Brain microvascular endothelial cell (primary cell): ENCODE results near the gene TRIM42.

Experiments
- DNase-seq: peaks from one replicate; pipeline ENCODE4 v3.0.0-alpha.2; 2020
- H3K27ac ChIP-seq: fragments of 250-450 bp; sonication (Bioruptor Pico); 2 replicates; pipeline ENCODE4 v1.5.1; 2020; ENCODE audit warnings: mild to moderate bottlenecking, moderate library complexity
- H3K27me3 ChIP-seq: fragments of 250-450 bp; sonication (Bioruptor Pico); replicated peaks from 2 replicates; pipeline ENCODE4 v1.5.1; 2020; ENCODE audit warnings: mild to moderate bottlenecking
- H3K36me3 ChIP-seq: fragments of 250-450 bp; sonication (Bioruptor Pico); replicated peaks from 2 replicates; pipeline ENCODE4 v1.5.1; 2020; ENCODE audit warnings: mild to moderate bottlenecking
- H3K4me3 ChIP-seq: 2 replicates; pipeline ENCODE4 v1.5.1; 2011; ENCODE audit warnings: low read depth, mild to moderate bottlenecking, control low read depth, low read length, moderate library complexity
- in situ Hi-C: cut with HindIII; loops from 2 replicates; pipeline ENCODE4 v1.10.0; 2017; ENCODE audit warnings: low sequenced_read_pairs, low pct_ligation_motif_present
- TF ChIP-seq, protein P1 (sequence below): IDR thresholded peaks from 2 replicates; pipeline ENCODE4 v1.5.1; 2011; ENCODE audit warnings: low read depth, mild to moderate bottlenecking, moderate library complexity, low read length, control low read depth, inconsistent platforms; ENCODE audit errors: missing control alignments

TRIM42 gene

GRCh38 chr3:140636406-140637138 lies 41.3 kb upstream of the TRIM42 start:
- TF ChIP-seq, protein P1, sequence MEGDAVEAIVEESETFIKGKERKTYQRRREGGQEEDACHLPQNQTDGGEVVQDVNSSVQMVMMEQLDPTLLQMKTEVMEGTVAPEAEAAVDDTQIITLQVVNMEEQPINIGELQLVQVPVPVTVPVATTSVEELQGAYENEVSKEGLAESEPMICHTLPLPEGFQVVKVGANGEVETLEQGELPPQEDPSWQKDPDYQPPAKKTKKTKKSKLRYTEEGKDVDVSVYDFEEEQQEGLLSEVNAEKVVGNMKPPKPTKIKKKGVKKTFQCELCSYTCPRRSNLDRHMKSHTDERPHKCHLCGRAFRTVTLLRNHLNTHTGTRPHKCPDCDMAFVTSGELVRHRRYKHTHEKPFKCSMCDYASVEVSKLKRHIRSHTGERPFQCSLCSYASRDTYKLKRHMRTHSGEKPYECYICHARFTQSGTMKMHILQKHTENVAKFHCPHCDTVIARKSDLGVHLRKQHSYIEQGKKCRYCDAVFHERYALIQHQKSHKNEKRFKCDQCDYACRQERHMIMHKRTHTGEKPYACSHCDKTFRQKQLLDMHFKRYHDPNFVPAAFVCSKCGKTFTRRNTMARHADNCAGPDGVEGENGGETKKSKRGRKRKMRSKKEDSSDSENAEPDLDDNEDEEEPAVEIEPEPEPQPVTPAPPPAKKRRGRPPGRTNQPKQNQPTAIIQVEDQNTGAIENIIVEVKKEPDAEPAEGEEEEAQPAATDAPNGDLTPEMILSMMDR, result no peak
- H3K4me3 ChIP-seq, result no peak overlapping the region
- in situ Hi-C loops, result no loop called here

GRCh38 chr3:140651287-140651686 lies 26.6 kb upstream of the TRIM42 start:
- no peak for DNase-seq
- Histone ChIP-seq H3K27ac (no peak overlapping the region), H3K4me3 (no peak overlapping the region), H3K36me3 (no peaks in the 10 kb centered on the region), H3K27me3 (no peaks in the 10 kb centered on the region)
- TF ChIP-seq, protein P1, result no peak
- in situ Hi-C loops, result no loop called here

More at GRCh38 chr3:140636406-140637138, 41.3 kb upstream of the TRIM42 start:
- Histone ChIP-seq H3K36me3 (no peaks in the 10 kb centered on the region), H3K27ac (no peak overlapping the region), H3K27me3 (no peaks in the 10 kb centered on the region)
- no peak for DNase-seq

GRCh38 chr3:140655678-140656077 lies 22.2 kb upstream of the TRIM42 start:
- TF ChIP-seq, protein P1, result no peak
- H3K4me3 ChIP-seq, result no peak overlapping the region
- H3K36me3 ChIP-seq, result no peaks in the 10 kb centered on the region
- no peak overlapping the region for H3K27ac ChIP-seq
- DNase-seq, result no peak
- H3K27me3 ChIP-seq, result no peaks in the 10 kb centered on the region
- in situ Hi-C loops, result no loop called here

DNA sequence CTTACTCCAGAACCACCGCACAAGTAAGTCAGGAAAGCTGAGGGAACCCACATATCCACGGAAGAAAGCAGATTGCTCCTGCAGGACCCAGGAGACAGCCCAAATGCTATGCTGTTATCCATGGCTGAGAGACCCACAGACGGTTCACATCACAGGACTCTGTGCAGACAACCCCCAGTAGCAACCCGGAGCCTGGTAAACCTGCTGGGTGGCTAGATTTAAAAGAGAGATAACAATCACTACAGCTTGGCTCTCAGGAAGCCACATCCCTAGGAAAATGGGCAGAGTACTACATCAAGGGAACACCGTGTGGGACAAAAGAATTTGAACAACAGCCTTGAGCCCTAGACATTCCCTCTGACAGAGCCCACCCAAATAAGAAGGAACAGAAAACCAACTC lies 13.8 kb upstream of the TRIM42 start:
- no peak overlapping the region for H3K4me3 ChIP-seq
- DNase-seq, result no peak
- H3K36me3 ChIP-seq, result no peaks in the 10 kb centered on the region
- in situ Hi-C loops, result no loop called here
- no peak overlapping the region for H3K27ac ChIP-seq
- TF ChIP-seq, protein P1, result no peak
- H3K27me3 ChIP-seq, result no peaks in the 10 kb centered on the region

DNA sequence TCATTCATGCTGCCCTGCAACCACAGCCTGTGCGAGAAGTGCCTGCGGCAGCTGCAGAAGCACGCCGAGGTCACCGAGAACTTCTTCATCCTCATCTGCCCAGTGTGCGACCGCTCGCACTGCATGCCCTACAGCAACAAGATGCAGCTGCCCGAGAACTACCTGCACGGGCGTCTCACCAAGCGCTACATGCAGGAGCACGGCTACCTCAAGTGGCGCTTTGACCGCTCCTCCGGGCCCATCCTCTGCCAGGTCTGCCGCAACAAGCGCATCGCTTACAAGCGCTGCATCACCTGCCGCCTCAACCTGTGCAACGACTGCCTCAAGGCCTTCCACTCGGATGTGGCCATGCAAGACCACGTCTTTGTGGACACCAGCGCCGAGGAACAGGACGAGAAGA lies 4.7 kb downstream of the TRIM42 start:
- Histone ChIP-seq H3K27me3 (no peaks in the 10 kb centered on the region), H3K36me3 (no peaks in the 10 kb centered on the region), H3K27ac (no peak overlapping the region), H3K4me3 (no peak overlapping the region)
- DNase-seq, result no peak
- in situ Hi-C loops, result no loop called here
- TF ChIP-seq, protein P1, result no peak

DNA sequence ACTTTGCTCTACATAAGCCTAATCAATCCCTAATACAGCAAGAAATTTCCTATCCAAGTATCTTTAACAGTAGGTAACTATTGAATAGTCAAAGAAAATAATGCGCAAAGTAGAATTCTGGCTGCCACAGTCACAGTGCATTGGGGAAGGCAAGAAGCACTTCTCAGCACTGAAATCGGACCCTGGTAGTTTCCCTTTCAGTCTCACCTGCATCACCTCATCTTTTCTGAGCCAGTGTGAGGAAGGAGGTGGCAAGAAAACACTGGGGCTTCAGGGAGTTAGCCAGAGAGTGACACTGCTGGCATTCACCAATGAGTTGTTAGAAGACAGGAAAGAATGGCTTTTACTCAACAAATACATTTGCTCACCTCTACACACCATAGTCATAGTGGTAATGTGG lies 8.3 kb downstream of the TRIM42 start:
- no peak for DNase-seq
- in situ Hi-C loops, result no loop called here
- Histone ChIP-seq H3K27me3 (no peaks in the 10 kb centered on the region), H3K27ac (no peak overlapping the region), H3K36me3 (no peaks in the 10 kb centered on the region), H3K4me3 (no peak overlapping the region)
- TF ChIP-seq, protein P1, result no peak
